ENCODE data around the gene OR6K2. TPM values are rescaled to one million over a fixed set of nuclear protein-coding genes. Genes with fewer than 3 reads are reported as not detected.

The OR6K2 gene
- total and polyA plus RNA-seq, 2 of the 13 experiments (the other 11 are each of a cell fraction or from before 2014, with no cell fraction given): not detected

- no peak for TF ChIP-seq ELK4 (CRISPR knock-in tag; IDR thresholded peaks at IDR 0.05; ENCODE audit: borderline replicate concordance)
- no peak for TF ChIP-seq ZNF792 (CRISPR knock-in tag; IDR thresholded peaks at IDR 0.05)
- TF ChIP-seq ZSCAN30 (CRISPR knock-in tag; IDR thresholded peaks at IDR 0.05): no peak
- no peak for TF ChIP-seq ZNF737 (CRISPR knock-in tag; IDR thresholded peaks at IDR 0.05; ENCODE audit: borderline replicate concordance)
- TF ChIP-seq HOXA3 (CRISPR knock-in tag; IDR thresholded peaks at IDR 0.05): no peak
- no peak for TF ChIP-seq MLLT10 (CRISPR knock-in tag; IDR thresholded peaks at IDR 0.05)
- no peak for TF ChIP-seq ZBTB1 (CRISPR knock-in tag; IDR thresholded peaks at IDR 0.05; ENCODE audit: borderline replicate concordance)
- no peak for TF ChIP-seq SALL2 (CRISPR knock-in tag; IDR thresholded peaks at IDR 0.05)
- TF ChIP-seq SALL1 (CRISPR knock-in tag; IDR thresholded peaks at IDR 0.05): no peak
- no peak for TF ChIP-seq MEIS1 (CRISPR knock-in tag; IDR thresholded peaks at IDR 0.05; ENCODE audit: borderline replicate concordance)
- no peak for TF ChIP-seq MIXL1 (CRISPR knock-in tag; IDR thresholded peaks at IDR 0.05)
- TF ChIP-seq HNRNPL (IDR thresholded peaks at IDR 0.05; ENCODE audit: low read depth, low read length): no peak
Measured at GRCh38 chr1:158730453-158730852, 30.0 kb upstream of the OR6K2 start (continued).

GRCh38 chr1:158728510-158729225, 28.2 kb upstream of the OR6K2 start:
- intact Hi-C loops (cut with micrococcal nuclease; ENCODE audit: unreplicated experiment): no loop called here
- TF ChIP-seq SKIL (CRISPR knock-in tag; IDR thresholded peaks at IDR 0.05; ENCODE audit: borderline replicate concordance) (no peak), PRDM4 (CRISPR knock-in tag; IDR thresholded peaks at IDR 0.05; ENCODE audit: borderline replicate concordance) (no peak), ZNF484 (CRISPR knock-in tag; IDR thresholded peaks at IDR 0.05; ENCODE audit: borderline replicate concordance, low read depth) (no peak), MATR3 (CRISPR knock-in tag; IDR thresholded peaks at IDR 0.05) (no peak), ZNF530 (CRISPR knock-in tag; IDR thresholded peaks at IDR 0.05; ENCODE audit: low read depth) (no peak), MEIS1 (CRISPR knock-in tag; IDR thresholded peaks at IDR 0.05; ENCODE audit: borderline replicate concordance) (no peak), SMYD3 (CRISPR knock-in tag; IDR thresholded peaks at IDR 0.05) (no peak)

More at GRCh38 chr1:158728510-158729225, 28.2 kb upstream of the OR6K2 start:
- Histone ChIP-seq H3K27me3 (ENCODE audit: control insufficient read depth in 1 of 2, insufficient read depth in 2 of 2, low read length in 2 of 2) (no peaks in the 10 kb centered on the region), H3K9ac (ENCODE audit: insufficient read depth, low read depth, low read length) (no peak overlapping the region), H4K20me1 (ENCODE audit: insufficient read depth, low read length) (no peaks in the 10 kb centered on the region), H3K36me3 (replicated peaks in 1 of 2; ENCODE audit: control insufficient read depth in 1 of 2, insufficient read depth in 2 of 2, low read length in 2 of 2) (no peaks in the 10 kb centered on the region), H2AFZ (ENCODE audit: low read length) (no peak overlapping the region), H3K79me2 (ENCODE audit: insufficient read depth, low read length) (no peaks in the 10 kb centered on the region), H3K9me3 (ENCODE audit: low read length) (no peaks in the 10 kb centered on the region), H3K4me2 (ENCODE audit: low read depth, low read length) (no peak overlapping the region), H3K4me3 (replicated peaks in 1 of 3; ENCODE audit: insufficient read depth in 1 of 3, low read depth in 2 of 3, low read length in 3 of 3) (no peak overlapping the region), H3K4me1 (ENCODE audit: insufficient read depth, low read length) (no peaks in the 10 kb centered on the region), H3K27ac (ENCODE audit: extremely low read length, insufficient read depth, low read length) (no peak overlapping the region)
- POLR2A ChIA-PET: no interaction called here
- CTCF ChIA-PET (ENCODE audit: low intra/inter-chr PET ratio, low total read pairs): no interaction called here
- FAIRE-seq: no peak
- in situ Hi-C loops (cut with HindIII; ENCODE audit: extremely low pct_ligation_motif_present, low pct_unique_long_range_greater_than_20kb): no loop called here
- ATAC-seq: no peak
- no peak for DNase-seq (ENCODE audit: low spot score)
- BruUV-seq (replicated peaks): no TSS peak
- 1% methylated on average over 3 of the region's 3 CpGs for WGBS (ENCODE audit: low lambda C conversion rate)
